ENCODE data around the gene IGFBP6.

IGFBP6 gene

GRCh38 chr12:53120685-53121525 lies 23.4 kb downstream of the IGFBP6 start:
- DNase-seq (ENCODE audit: low read depth): no peak

- DNase-seq (ENCODE audit: low read depth): no peak
These were observed 25.5 kb downstream of the IGFBP6 start for GRCh38 chr12:53122961-53123468.

- no peak for DNase-seq (ENCODE audit: low read depth)
These were observed 26.3 kb downstream of the IGFBP6 start for GRCh38 chr12:53123578-53124351.

- DNase-seq (ENCODE audit: low read depth): no peak
These were observed 26.9 kb downstream of the IGFBP6 start for GRCh38 chr12:53124352-53124723.

GRCh38 chr12:53127169-53127568 lies 29.7 kb downstream of the IGFBP6 start:
- no peak for DNase-seq (ENCODE audit: low read depth)

- no peak for DNase-seq (ENCODE audit: low read depth)
These were observed 31.5 kb downstream of the IGFBP6 start for GRCh38 chr12:53128780-53129569.

- DNase-seq (ENCODE audit: low read depth): no peak
These were observed 34.4 kb downstream of the IGFBP6 start for GRCh38 chr12:53131844-53132243.

- no peak for DNase-seq (ENCODE audit: low read depth)
These were observed 36.3 kb downstream of the IGFBP6 start for GRCh38 chr12:53133722-53134121.

- no peak for DNase-seq (ENCODE audit: low read depth)
These were observed 45.9 kb downstream of the IGFBP6 start for GRCh38 chr12:53143355-53143754.

- DNase-seq (ENCODE audit: low read depth): no peak
These were observed 48.2 kb downstream of the IGFBP6 start for GRCh38 chr12:53145383-53146260.

- DNase-seq (ENCODE audit: low read depth): no peak
These were observed 49.7 kb downstream of the IGFBP6 start for GRCh38 chr12:53147181-53147580.

GRCh38 chr12:53147653-53148052 lies 50.2 kb downstream of the IGFBP6 start:
- DNase-seq (ENCODE audit: low read depth): no peak

- no peak for DNase-seq (ENCODE audit: low read depth)
These were observed 53.6 kb downstream of the IGFBP6 start for GRCh38 chr12:53151039-53151438.
